ENCODE data around the gene ERFL.
"Not testable (repeated sequence)": the region's sequence is repeated elsewhere in the genome, so short reads cannot be mapped to it uniquely, and the experiment has no call there.

Gene ERFL

GRCh38 chr19:41915021-41915775, 13.1 kb downstream of the ERFL start:
- Histone ChIP-seq H3K4me1 (ENCODE audit: insufficient read depth, low read length) (peaks cover 7% of the 10 kb centered on the region), H3K9ac (ENCODE audit: low read depth, low read length) (no peak overlapping the region), H2AFZ (ENCODE audit: low read depth, low read length) (no peak overlapping the region), H3K4me3 (ENCODE audit: low read depth in 1 of 2, low read length in 2 of 2) (peak overlapping the region in 1 of 2 experiments; percentile 25; a peak in 2 of 4 replicates), H3K4me2 (ENCODE audit: insufficient read depth, low read length) (peak overlapping the region; percentile 53), H3K36me3 (ENCODE audit: insufficient read depth, low read length) (peaks cover 13% of the 10 kb centered on the region), H3K27ac (ENCODE audit: low read length) (no peak overlapping the region), H3K79me2 (ENCODE audit: insufficient read depth, low read length) (no peaks in the 10 kb centered on the region), H4K20me1 (ENCODE audit: insufficient read depth, low read length) (peaks cover 18% of the 10 kb centered on the region), H3K9me3 (ENCODE audit: insufficient read depth, low read length, severe bottlenecking) (no peaks in the 10 kb centered on the region), H3K27me3 (ENCODE audit: insufficient read depth, low read length, poor library complexity) (no peaks in the 10 kb centered on the region)
- ATAC-seq (ENCODE audit: insufficient read depth, low read depth) (peak; percentile 20), DNase-seq (peak; percentile 65)
- no peak for TF ChIP-seq CTCF (IDR thresholded peaks at IDR 0.05; ENCODE audit: borderline replicate concordance, extremely low read depth, low read length, poor library complexity, severe bottlenecking)
- no peak for TF ChIP-seq EZH2 (IDR thresholded peaks at IDR 0.05; ENCODE audit: borderline replicate concordance, low read depth, low read length, severe bottlenecking)

GRCh38 chr19:41914424-41914834, 13.8 kb downstream of the ERFL start:
- not testable (repeated sequence) for DNase-seq; H3K79me2 ChIP-seq (ENCODE audit: insufficient read depth, low read length); H3K4me3 ChIP-seq (ENCODE audit: low read depth in 1 of 2, low read length in 2 of 2); ATAC-seq (ENCODE audit: insufficient read depth, low read depth); H3K9me3 ChIP-seq (ENCODE audit: insufficient read depth, low read length, severe bottlenecking); H3K27ac ChIP-seq (ENCODE audit: low read length); H3K27me3 ChIP-seq (ENCODE audit: insufficient read depth, low read length, poor library complexity); H2AFZ ChIP-seq (ENCODE audit: low read depth, low read length); H3K9ac ChIP-seq (ENCODE audit: low read depth, low read length); H3K4me1 ChIP-seq (ENCODE audit: insufficient read depth, low read length); H3K4me2 ChIP-seq (ENCODE audit: insufficient read depth, low read length)
- Histone ChIP-seq H4K20me1 (ENCODE audit: insufficient read depth, low read length) (peaks cover 21% of the 10 kb centered on the region), H3K36me3 (ENCODE audit: insufficient read depth, low read length) (peaks cover 18% of the 10 kb centered on the region)

- Histone ChIP-seq H4K20me1 (ENCODE audit: insufficient read depth, low read length) (peaks cover 25% of the 10 kb centered on the region), H2AFZ (ENCODE audit: low read depth, low read length) (no peak overlapping the region), H3K27ac (ENCODE audit: low read length) (no peak overlapping the region), H3K27me3 (ENCODE audit: insufficient read depth, low read length, poor library complexity) (no peaks in the 10 kb centered on the region), H3K36me3 (ENCODE audit: insufficient read depth, low read length) (peaks cover 21% of the 10 kb centered on the region), H3K9me3 (ENCODE audit: insufficient read depth, low read length, severe bottlenecking) (no peaks in the 10 kb centered on the region), H3K4me3 (ENCODE audit: low read depth in 1 of 2, low read length in 2 of 2) (no peak overlapping the region), H3K4me1 (ENCODE audit: insufficient read depth, low read length) (peaks cover 7% of the 10 kb centered on the region), H3K9ac (ENCODE audit: low read depth, low read length) (no peak overlapping the region), H3K79me2 (ENCODE audit: insufficient read depth, low read length) (no peaks in the 10 kb centered on the region), H3K4me2 (ENCODE audit: insufficient read depth, low read length) (no peak overlapping the region)
- ATAC-seq (ENCODE audit: insufficient read depth, low read depth) (no peak), DNase-seq (no peak)
- TF ChIP-seq CTCF (IDR thresholded peaks at IDR 0.05; ENCODE audit: borderline replicate concordance, extremely low read depth, low read length, poor library complexity, severe bottlenecking): no peak
- TF ChIP-seq EZH2 (IDR thresholded peaks at IDR 0.05; ENCODE audit: borderline replicate concordance, low read depth, low read length, severe bottlenecking): no peak
Observed at GRCh38 chr19:41913538-41914423, 14.5 kb downstream of the ERFL start.
